Hepatocyte (in vitro differentiated cells): Measurements from ENCODE around the gene GCNT2. TPM values are rescaled to one million over a fixed set of nuclear protein-coding genes. Genes with fewer than 3 reads are reported as not detected.

Source experiments
- DNase-seq: peaks from one replicate; pipeline ENCODE4 v3.0.0-alpha.2; 2016; ENCODE audit warnings: low spot score
- H2AFZ ChIP-seq: fragments of 200-600 bp; sonication (generic); 2 replicates; pipeline ENCODE4 v1.6.0; 2016; ENCODE audit warnings: antibody characterized with exemption, mild to moderate bottlenecking
- H3K27ac ChIP-seq: fragments of 200-600 bp; sonication (generic); 2 replicates; pipeline ENCODE4 v1.5.1; 2016; ENCODE audit warnings: mild to moderate bottlenecking
- H3K27me3 ChIP-seq: fragments of 200-600 bp; sonication (generic); 2 replicates; pipeline ENCODE4 v1.6.1; 2016
- H3K36me3 ChIP-seq: fragments of 200-600 bp; sonication (generic); replicated peaks from 2 replicates; pipeline ENCODE4 v1.5.1; 2016; ENCODE audit warnings: low read depth; ENCODE audit not compliant: insufficient read depth
- H3K4me1 ChIP-seq: fragments of 200-600 bp; sonication (generic); 2 replicates; pipeline ENCODE4 v1.5.1; 2016; ENCODE audit warnings: mild to moderate bottlenecking, moderate library complexity; ENCODE audit not compliant: insufficient read depth
- H3K4me2 ChIP-seq: fragments of 200-600 bp; sonication (generic); 2 replicates; pipeline ENCODE4 v1.6.0; 2016
- H3K4me3 ChIP-seq: fragments of 200-600 bp; sonication (generic); 2 replicates; pipeline ENCODE4 v1.5.1; 2016; ENCODE audit warnings: mild to moderate bottlenecking
- H3K79me2 ChIP-seq: fragments of 200-600 bp; sonication (generic); 2 replicates; pipeline ENCODE4 v1.6.0; 2017; ENCODE audit warnings: mild to moderate bottlenecking
- H3K9me2 ChIP-seq: fragments of 200-600 bp; sonication (generic); replicated peaks from 2 replicates; pipeline ENCODE4 v1.6.0; 2017; ENCODE audit warnings: mild to moderate bottlenecking; ENCODE audit not compliant: insufficient read depth
- H3K9me3 ChIP-seq: fragments of 200-600 bp; sonication (generic); 2 replicates; pipeline ENCODE4 v1.5.1; 2016; ENCODE audit warnings: low read depth, mild to moderate bottlenecking
- H4K20me1 ChIP-seq: fragments of 200-600 bp; sonication (generic); 2 replicates; pipeline ENCODE4 v1.6.0; 2016; ENCODE audit warnings: mild to moderate bottlenecking; ENCODE audit not compliant: insufficient read depth, poor library complexity, severe bottlenecking
- CTCF ChIP-seq: fragments of 200-600 bp; sonication (generic); IDR thresholded peaks from 2 replicates; pipeline ENCODE4 v1.5.1; 2016; ENCODE audit warnings: antibody characterized with exemption, mild to moderate bottlenecking; ENCODE audit not compliant: poor library complexity
- EZH2 ChIP-seq: fragments of 200-600 bp; sonication (generic); IDR thresholded peaks from 2 replicates; pipeline ENCODE4 v1.6.1; 2016; ENCODE audit warnings: antibody characterized with exemption, mild to moderate bottlenecking, borderline replicate concordance
- EZH2phosphoT487 ChIP-seq: fragments of 200-600 bp; sonication (generic); IDR thresholded peaks from one replicate; pipeline ENCODE4 v1.6.1; 2018; ENCODE audit warnings: antibody characterized with exemption, mild to moderate bottlenecking, low read depth, moderate library complexity; ENCODE audit not compliant: unreplicated experiment, severe bottlenecking
- WGBS: methylation state at CpG from one replicate; pipeline ENCODE4 v1.1.6; 2016; ENCODE audit warnings: low lambda C conversion rate; ENCODE audit errors: missing lambda C conversion rate; 5-methylcytosine and 5-hydroxymethylcytosine counted together
- polyA plus RNA-seq: library from polyadenylated mRNA; unstranded; fragments of >200 nt; fragmentation: Nextera tagmentation; extraction: Ambion mirVana; gene quantifications from 2 replicates; pipeline ENCODE4 v1.2.1, GENCODE V29; 2016
- total RNA-seq: library from RNA; depleted of rRNA; stranded (reverse); fragments of >200 nt; gene quantifications from 2 replicates; pipeline ENCODE4 v1.2.3, GENCODE V29; 2014

The GCNT2 gene
- total and polyA plus RNA-seq, 2 experiments from 2014 or later = 16.3 to 36.4 TPM

GRCh38 chr6:10561611-10562199, 40.6 kb downstream of the GCNT2 start:
- H3K4me3 ChIP-seq = no peak overlapping the region
- 93% methylated on average over 9 of the region's 9 CpGs for WGBS
- no peaks in the 10 kb centered on the region for H3K27me3 ChIP-seq
- no peak overlapping the region for H2AFZ ChIP-seq
- H3K4me1 ChIP-seq = no peaks in the 10 kb centered on the region
- no peak overlapping the region for H3K27ac ChIP-seq
- TF ChIP-seq CTCF (no peak), EZH2phosphoT487 (no peak)
- H3K9me2 ChIP-seq = no peaks in the 10 kb centered on the region
- no peaks in the 10 kb centered on the region for H3K9me3 ChIP-seq
- no peaks in the 10 kb centered on the region for H4K20me1 ChIP-seq
- H3K4me2 ChIP-seq = no peak overlapping the region
- H3K36me3 ChIP-seq = no peaks in the 10 kb centered on the region
- DNase-seq = no peak
- H3K79me2 ChIP-seq = peaks cover 56% of the 10 kb centered on the region

GRCh38 chr6:10564975-10565673, 44.0 kb downstream of the GCNT2 start:
- Histone ChIP-seq H3K27ac (no peak overlapping the region), H3K4me3 (no peak overlapping the region), H3K4me2 (no peak overlapping the region), H3K9me3 (no peaks in the 10 kb centered on the region), H3K27me3 (no peaks in the 10 kb centered on the region), H3K4me1 (no peaks in the 10 kb centered on the region), H3K9me2 (no peaks in the 10 kb centered on the region), H3K79me2 (peaks cover 38% of the 10 kb centered on the region), H4K20me1 (no peaks in the 10 kb centered on the region), H3K36me3 (no peaks in the 10 kb centered on the region), H2AFZ (no peak overlapping the region)
- no peak for DNase-seq
- WGBS = 78% methylated on average over 13 of the region's 13 CpGs
- no peak for TF ChIP-seq EZH2
- TF ChIP-seq EZH2phosphoT487 = no peak
- no peak for TF ChIP-seq CTCF

GRCh38 chr6:10565913-10566312, 44.8 kb downstream of the GCNT2 start:
- Histone ChIP-seq H3K4me1 (no peaks in the 10 kb centered on the region), H4K20me1 (no peaks in the 10 kb centered on the region), H3K9me2 (no peaks in the 10 kb centered on the region), H3K4me2 (no peak overlapping the region), H3K27ac (no peak overlapping the region), H2AFZ (no peak overlapping the region), H3K36me3 (no peaks in the 10 kb centered on the region), H3K9me3 (no peaks in the 10 kb centered on the region), H3K27me3 (no peaks in the 10 kb centered on the region), H3K79me2 (peaks cover 45% of the 10 kb centered on the region), H3K4me3 (no peak overlapping the region)
- WGBS = 91% methylated on average over 9 of the region's 9 CpGs
- TF ChIP-seq CTCF = no peak
- no peak for TF ChIP-seq EZH2
- TF ChIP-seq EZH2phosphoT487 = no peak
- DNase-seq = no peak
